GM18517 (cell line): ENCODE measurements around the gene NUDT6.
A peak's percentile ranks its signal among the peaks of the same experiment; 100 is the strongest.
"Not testable (repeated sequence)": the region's sequence is repeated elsewhere in the genome, so short reads cannot be mapped to it uniquely, and the experiment has no call there.

Experiments used
- ATAC-seq: cut with Tn5 transposase; IDR thresholded peaks from one replicate; pipeline ENCODE4 v1.9.1; 2021; ENCODE audit warnings: mild to moderate bottlenecking, moderate library complexity; ENCODE audit not compliant: unreplicated experiment

The NUDT6 gene, protein sequence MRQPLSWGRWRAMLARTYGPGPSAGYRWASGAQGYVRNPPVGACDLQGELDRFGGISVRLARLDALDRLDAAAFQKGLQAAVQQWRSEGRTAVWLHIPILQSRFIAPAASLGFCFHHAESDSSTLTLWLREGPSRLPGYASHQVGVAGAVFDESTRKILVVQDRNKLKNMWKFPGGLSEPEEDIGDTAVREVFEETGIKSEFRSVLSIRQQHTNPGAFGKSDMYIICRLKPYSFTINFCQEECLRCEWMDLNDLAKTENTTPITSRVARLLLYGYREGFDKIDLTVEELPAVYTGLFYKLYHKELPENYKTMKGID

DNA sequence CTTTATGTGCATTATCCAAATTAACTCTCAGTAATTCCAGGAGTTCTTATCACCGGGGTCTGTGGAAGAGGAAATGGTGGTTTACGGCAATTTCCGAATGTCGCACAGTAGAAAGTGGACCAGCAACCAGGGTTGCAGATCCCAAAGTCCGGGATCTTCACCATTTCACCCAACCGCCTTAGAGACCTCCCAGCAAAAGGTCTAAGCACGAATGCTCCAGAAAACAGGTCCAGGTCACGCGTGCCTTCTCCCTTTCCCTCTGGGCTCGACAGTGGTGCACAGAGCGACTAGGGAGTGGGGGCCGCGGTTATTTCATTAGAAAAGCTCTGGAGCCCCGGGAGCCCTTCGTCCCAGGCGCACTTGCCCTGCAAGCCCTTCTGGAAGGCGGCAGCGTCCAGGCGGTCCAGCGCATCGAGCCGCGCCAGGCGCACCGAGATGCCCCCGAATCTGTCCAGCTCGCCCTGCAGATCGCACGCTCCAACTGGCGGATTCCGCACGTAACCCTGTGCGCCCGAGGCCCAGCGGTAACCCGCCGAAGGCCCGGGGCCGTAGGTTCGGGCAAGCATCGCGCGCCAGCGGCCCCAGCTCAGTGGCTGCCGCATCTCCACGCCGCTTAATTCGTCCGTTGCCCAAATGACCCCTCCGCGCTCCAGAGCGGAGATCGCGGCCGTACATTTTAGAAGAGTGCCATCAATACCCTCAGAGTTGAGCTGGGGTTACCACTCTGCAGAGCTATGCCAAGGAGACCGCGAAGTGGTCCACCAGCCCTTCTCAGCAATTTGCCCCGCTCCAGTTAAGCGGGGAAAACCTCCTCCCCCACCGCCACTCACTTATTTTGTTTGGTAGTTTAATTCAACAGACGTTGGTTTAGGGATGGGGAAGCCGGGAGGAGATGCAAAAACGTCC lies at the start of gene NUDT6:
Gene NUDT6, minus strand, starts transcription at position 627 of the 906 bp plus-strand sequence. Its CDS starts 25 bp downstream, at position 602.
- ATAC-seq = peak; percentile 68

DNA sequence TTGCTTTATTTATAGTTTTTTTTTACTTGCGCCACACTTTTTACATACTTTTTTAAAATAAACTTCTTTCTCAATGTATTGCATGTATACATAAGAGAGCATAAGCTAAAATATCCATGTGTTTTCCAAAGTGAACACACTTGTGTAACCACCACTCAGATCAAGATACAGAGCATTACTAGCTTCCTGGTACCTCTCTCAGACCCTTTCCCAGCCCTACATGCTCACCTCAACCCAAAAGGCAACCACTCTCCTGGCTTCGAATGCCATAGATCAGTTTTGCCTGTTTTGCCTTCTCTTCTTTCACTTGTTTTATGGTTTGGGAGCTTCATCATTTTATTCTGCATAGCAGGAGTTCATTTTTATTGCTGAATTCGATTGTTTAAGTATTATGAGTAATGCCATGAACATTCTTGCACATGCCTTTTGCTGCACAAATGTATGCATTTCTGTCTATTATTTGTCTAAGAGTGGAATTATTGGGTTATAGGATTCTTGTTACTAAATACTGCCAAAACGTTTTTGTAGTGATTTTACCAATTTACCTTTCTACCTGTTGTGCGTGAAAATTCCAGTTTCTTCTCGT lies 45.9 kb upstream of the NUDT6 start:
- no peak for ATAC-seq

DNA sequence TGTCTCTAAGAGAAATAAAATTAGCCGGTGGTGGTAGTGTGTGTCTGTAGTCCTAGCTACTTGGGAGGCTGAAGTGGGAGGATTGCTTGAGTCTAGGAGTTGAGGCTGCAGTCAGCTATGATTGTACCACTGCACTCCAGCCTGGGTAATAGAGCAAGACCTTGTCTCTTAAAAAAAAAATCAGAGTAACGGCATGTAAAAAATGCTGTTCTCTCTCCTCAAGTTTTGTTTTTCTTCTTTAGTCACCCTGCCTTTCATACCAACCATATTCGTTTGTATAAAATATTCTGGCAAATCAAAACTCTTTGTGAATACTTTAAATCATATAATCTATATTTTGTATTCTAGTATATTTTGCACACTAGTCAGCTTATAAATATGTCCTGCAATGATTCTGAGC lies 44.8 kb upstream of the NUDT6 start:
- ATAC-seq = no peak

DNA sequence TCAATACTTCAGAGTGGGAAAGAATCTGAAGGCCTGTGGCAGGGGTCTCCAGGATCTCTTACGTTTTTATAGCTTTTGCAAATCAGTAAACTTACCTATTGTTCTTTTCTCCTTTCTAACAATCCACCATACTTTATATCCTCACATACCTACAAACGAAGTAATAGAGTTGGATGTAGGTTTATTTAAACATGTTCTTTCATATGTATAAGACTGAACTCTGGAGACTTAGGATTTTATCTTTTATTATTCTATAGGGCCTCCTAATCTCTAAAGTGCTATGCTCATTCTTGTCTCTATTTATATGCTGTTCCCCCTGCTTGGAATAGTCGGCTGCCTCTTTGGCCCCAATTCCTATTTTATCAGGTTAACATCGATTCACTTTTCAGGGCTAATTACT lies 43.8 kb upstream of the NUDT6 start:
- ATAC-seq = no peak

DNA sequence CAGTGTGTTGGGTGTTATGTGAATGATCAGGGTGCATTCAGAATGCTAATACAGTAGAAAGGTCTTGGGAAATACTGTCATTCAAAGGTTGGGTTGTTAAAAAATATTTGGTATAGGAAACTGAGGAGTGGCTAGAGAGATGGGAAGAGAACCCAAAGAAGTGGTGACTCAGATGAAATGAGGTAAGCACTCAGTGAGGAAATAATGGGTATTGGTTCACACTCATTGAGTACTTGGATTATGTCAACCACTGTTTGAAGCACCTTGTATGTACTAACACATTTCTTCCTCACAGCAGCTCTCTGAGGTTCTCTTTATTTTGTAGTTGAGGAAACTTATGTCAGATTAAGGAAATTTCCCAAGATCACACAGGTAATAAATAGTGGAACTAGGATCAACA lies 40.8 kb upstream of the NUDT6 start:
- ATAC-seq = no peak

DNA sequence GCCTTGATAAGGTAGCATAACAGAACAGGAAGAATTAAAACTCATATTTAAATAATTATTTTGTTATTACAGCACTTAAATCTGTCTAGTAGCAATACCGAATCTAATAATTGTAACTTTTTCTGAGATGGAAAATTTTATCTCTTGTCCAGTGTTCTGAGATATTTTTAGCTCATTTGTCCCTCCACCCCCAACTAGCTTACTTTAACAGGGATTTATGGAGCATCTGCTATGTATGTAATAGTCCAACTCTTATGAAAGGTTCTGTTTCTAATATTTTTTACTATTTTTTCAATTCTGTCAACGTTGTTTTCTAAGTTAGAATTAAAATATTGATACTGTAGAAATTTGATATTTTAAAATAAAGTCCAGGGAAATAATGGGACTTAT lies 38.2 kb upstream of the NUDT6 start:
- ATAC-seq = no peak

DNA sequence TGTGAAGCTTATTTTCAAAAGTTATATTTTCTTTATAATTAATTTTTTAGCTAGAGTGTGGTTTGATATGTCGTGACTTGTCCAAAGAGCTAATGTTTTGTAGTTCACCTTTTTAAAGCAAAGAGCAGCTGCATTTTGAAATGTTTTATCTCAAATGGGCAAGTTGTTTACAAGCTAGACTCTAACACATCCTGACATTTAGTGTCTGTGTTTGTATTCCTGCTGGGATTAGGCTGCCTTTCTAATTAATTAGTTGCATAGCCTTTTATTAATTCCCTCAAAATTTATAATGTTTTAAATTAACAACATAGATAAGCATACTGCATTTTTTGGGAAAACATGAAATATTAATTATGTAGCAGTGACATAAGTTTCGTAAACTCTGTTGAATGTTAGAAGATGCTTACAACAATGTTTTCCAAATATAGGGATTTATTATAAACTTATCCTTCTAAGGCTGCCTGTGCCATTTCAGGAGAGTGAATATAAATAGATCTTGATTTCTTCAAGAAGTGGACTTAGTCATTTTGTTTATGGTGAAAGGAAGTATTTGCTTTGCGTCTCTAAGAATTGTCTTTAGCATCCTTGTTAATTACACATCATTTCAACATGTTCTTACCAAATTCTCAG lies 37.7 kb upstream of the NUDT6 start:
- ATAC-seq = no peak

DNA sequence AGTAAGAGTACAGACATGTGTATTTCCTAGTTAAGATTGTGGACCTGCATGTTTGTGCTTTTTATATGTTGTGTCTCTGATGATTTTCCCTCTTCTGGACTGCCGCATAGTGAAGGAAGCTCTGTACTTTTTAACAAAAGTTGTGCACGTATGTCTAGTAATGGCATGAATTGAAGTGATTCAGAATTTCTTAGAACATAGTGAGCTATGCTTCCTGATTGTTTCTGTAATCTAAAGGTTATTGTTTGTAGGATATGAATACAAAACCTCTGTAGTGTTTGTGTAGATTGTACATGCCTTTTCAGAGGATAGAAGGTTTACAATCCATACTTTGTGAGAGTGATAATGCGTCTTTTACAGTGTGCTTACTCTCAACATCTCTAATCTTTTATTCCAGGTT lies 37.0 kb upstream of the NUDT6 start:
- ATAC-seq = no peak

DNA sequence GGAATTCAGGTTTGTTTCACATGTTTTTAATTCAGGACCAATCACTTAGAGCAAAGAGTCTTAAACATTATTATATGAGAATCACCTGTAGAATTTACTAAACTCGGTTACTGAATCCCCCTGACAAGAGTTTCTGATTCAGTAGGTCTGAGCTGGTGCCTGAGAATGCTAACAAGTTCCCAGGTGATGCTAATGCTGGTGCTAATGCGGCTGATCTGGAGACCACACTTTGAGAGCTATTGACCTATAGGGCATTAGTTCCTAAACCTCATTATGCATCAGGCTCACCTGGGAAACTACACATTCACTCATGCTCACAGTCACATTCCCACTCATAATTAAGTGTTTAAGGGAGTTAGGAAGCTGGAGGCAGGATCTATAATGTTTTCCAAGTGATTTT lies 36.1 kb upstream of the NUDT6 start:
- ATAC-seq = no peak

DNA sequence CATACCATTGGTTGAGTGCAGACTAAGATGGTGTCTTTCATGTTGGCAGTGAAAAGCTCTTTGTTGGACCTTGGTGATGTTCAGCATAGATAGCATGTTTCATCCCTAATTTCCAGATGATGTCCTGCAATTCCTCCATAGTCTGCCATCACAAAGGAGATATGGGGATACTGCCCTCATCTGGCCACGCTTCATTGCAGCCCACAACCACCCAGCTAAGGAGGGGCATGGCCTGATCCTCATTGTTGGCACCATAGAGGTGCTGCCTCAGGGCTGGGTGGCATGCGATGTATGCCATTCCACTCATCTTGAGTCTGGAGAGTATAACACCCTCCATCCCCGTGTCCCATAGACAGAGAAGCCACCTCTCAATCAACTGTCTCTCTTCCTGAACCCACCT lies 31.5 kb upstream of the NUDT6 start:
- no peak for ATAC-seq

DNA sequence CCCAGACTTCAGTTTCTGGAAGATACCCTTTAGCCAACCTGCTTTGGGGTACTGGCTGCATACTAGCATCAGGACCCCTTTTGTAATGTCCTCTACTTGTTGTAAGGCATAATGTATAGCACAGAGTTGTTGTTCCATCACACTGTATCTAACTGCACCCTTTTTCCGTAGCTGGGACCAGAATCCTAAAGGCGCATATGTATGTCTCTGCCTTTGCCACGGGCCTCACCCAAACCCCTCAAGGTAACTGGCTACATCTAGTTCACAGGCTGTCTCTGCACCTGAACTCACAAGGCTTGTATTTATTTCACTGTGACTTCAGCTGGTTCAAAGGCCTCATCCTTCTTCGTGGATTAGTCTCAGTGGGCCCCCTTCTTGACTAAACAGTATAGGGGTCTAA lies 29.6 kb upstream of the NUDT6 start:
- no peak for ATAC-seq

DNA sequence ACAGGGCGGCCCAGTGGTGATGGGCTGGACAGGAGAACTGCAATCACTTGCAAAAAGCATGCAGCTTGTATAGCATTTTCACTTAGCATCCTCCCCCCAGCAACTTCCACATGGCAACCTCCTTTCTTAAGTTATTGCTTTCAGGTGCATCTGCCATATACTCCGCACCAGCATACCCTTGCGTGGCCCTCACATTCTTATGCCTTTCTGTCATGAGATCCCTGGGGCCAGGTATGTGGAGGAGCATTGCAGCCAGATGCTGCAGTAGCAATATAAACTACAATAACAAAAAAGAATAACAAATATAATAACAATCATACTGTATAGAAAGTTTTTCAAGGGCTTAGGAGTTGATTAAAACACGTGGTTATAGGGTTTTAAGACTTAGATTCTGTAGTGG lies 26.3 kb upstream of the NUDT6 start:
- ATAC-seq = no peak

DNA sequence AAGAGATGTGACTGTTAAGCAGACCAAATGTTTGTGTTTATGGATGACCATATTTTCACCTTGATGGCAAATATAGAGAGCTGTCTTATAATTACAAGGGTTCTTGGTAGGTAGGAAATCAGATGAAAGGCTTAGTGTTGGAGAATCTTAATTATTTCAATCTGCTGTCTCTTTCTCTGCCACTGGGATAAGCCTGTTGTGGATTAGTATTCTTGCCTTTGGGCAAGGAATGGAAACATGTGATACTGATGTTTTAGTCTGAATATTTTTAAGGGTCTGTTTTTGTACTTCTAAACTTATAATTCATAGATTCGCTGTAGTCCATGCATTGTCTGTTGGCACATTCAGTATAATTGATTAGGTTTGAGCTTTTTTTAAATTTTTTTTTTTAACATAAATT lies 23.7 kb upstream of the NUDT6 start:
- no peak for ATAC-seq

DNA sequence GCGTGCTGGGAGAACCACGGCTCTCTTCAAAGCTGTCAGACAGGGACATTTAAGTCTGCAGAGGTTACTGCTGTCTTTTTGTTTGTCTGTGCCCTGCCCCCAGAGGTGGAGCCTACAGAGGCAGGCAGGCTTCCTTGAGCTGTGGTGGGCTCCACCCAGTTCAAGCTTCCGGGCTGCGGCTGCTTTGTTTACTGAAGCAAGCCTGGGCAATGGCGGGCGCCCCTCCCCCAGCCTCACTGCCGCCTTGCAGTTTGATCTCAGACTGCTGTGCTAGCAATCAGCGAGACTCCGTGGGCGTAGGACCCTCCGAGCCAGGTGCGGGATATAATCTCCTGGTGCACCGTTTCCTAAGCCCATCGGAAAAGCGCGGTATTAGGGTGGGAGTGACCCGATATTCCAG lies 22.7 kb upstream of the NUDT6 start:
- not testable (repeated sequence) for ATAC-seq

DNA sequence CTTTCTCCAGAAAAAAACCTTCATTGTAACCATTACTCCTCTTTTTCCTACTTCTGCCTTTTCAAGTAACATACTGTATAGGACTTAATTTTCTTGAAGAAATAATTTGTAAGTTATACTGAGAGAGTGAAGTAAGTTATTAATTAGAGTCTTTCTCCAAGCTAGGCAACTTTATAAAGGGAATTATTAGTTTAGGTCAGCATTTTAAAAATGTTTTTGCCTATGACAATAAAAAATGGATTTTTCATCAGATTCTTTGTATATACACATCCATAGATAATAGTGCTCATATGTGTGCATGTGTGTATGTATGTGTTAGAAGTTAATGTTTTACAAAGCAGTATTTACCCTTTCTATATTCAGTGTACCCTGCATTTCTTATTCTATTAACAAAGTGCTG lies 10.4 kb upstream of the NUDT6 start:
- no peak for ATAC-seq

DNA sequence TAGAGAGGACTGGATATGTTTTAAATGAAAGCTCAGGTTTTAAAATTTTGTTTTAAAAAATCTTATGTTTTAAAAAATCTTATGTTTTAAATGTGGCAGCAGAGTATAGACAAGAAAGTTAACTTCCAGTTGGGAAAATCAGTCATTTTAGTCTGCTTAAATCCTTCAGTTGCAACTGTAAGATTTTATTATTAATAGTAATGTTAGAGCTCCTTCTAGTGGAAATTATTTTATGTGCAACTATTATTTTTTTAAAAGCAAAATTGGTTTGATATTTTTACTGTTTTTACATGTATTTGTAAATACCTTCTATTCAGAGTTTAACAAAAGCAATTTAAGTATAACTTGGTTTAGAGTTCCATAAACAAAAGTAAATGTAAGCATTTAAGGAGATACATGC lies 8.5 kb upstream of the NUDT6 start:
- no peak for ATAC-seq

DNA sequence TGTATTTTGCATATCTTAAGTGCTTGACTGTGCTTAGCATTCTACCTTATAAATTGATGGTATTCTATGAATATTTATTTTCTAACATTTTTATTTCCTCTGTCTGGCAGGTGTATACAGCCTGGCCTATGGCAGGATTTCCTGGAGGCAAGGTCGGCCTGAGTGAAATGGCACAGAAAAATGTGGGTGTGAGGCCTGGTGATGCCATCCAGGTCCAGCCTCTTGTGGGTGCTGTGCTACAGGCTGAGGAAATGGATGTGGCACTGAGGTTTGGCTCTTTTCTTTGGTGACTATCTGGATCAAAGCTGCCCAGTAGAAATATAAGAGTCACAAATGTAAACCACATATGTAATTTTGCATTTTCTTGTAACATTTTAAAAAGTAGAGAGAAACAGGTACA lies 6.5 kb upstream of the NUDT6 start:
- ATAC-seq = no peak

DNA sequence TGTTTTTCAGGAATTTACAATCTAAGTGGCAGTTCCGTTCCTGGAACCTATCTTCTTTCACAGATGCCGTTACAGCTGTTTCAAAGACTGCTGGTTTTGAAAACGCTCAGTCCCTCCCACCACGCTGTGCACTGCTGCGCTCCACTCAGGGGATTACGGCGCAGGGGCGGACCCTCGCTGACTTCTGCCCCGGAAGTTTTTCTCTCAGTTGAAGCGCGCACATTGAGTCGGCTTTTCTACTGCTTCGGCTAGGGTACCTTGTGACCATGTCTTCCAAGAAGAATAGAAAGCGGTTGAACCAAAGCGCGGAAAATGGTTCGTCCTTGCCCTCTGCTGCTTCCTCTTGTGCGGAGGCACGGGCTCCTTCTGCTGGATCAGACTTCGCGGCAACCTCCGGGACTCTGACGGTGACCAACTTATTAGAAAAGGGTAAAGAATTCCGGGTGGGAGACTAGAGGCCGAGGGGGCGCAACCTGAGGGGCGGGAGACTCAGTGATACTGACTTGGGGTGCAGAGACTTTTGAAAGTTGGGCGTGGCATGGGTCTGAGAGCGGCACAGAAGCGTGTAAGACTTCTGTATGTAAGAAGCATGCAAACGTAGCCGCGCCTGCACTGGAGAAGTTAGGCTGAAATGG lies 597 bp upstream of the NUDT6 start:
- ATAC-seq = peak; percentile 91

DNA sequence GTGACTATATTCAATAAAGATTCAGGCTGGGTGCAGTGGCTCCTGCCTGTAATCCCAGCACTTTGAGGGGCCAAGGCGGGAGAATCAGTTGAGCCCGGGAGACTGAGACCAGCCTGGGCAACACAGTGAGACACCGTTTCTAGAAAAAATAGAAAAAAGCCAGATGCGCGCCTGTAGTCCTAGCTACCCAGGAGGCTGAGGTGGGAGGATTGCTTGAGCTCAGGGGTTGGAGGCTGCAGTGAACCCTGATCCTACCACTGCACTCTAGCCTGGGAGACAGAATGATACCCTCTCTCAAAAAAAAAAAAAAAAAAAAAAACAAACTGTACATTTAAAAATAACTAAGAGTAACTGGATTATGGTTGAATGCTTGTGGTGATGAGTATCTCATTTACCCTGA lies 1.1 kb downstream of the NUDT6 start:
- no peak for ATAC-seq

DNA sequence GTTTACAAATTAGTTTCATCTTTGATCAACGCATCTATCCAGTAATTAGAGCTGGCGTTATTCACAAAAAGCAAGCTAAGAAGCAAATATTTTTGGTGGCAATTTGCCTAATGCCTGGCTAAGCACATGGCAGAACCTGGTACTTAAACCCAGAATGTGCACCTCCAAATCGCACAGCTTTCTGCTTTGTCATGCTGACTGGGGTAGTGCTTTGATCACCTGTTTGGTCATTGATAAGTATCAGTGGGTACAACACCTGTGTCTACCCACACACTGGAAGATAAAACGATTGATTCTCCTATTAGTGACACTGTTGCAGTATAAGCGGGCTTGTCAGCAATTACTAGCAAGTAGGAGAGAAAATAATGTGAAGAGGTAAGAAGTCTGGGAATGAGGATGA lies 1.9 kb downstream of the NUDT6 start:
- ATAC-seq = no peak

DNA sequence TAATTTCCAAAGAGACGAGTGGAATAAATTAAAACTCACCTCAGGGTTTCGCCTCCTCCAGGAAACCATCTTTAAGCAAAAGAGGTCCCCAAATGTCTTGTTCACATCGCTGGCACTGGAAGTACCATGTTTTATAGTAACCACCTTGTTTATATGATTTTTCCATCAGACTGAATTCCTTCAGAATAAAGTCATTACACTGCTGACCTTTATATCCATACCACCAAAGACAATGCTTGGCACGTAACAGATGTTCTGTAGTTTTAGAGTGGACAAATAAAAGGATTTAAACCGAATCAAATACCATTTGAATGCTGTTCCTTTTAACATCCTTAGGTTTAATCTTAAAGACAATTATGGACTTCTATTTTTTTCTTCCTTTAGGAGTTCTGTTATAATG lies 4.7 kb downstream of the NUDT6 start:
- no peak for ATAC-seq
